Keratinocyte (primary cell): ENCODE data around the gene LARP4. TPM values are rescaled to one million over a fixed set of nuclear protein-coding genes. Genes with fewer than 3 reads are reported as not detected.
A peak's percentile ranks its signal among the peaks of the same experiment; 100 is the strongest.

Source experiments
- DNase-seq: peaks from one replicate; pipeline ENCODE4 v3.0.0-alpha.2; 2011; ENCODE audit warnings: low read depth, missing footprints, low spot score
- FAIRE-seq: peaks from 2 replicates; lab custom pipeline; 2011; peaks lifted over from hg19 to GRCh38; lab: Jason Lieb, UNC
- H2AFZ ChIP-seq: 2 replicates; pipeline ENCODE4 v1.6.0; 2012; ENCODE audit warnings: low read length, control low read depth, inconsistent platforms; ENCODE audit not compliant: control insufficient read depth
- H3K27ac ChIP-seq: 2 replicates; pipeline ENCODE4 v1.5.1; 2011; ENCODE audit warnings: low read length; ENCODE audit not compliant: control insufficient read depth, insufficient read depth
- H3K27me3 ChIP-seq: 3 replicates; pipeline ENCODE4 v1.6.0; 2011; ENCODE audit warnings: low read length; ENCODE audit not compliant: control insufficient read depth, insufficient read depth; ENCODE audit errors: extremely low read depth
- H3K36me3 ChIP-seq, 2 experiments: 2 replicates in 1 of 2; 3 replicates in 1 of 2; pipeline ENCODE4 v1.5.1; 2011; ENCODE audit warnings: low read length in 2 of 2, mild to moderate bottlenecking in 1 of 2; ENCODE audit not compliant: control insufficient read depth in 2 of 2, insufficient read depth in 2 of 2; ENCODE audit errors: extremely low read depth in 1 of 2
- H3K4me1 ChIP-seq: 3 replicates; pipeline ENCODE4 v1.5.1; 2011; ENCODE audit warnings: low read length; ENCODE audit not compliant: control insufficient read depth, insufficient read depth; ENCODE audit errors: extremely low read depth
- H3K4me2 ChIP-seq: 3 replicates; pipeline ENCODE4 v1.6.0; 2011; ENCODE audit warnings: low read depth, low read length; ENCODE audit not compliant: control insufficient read depth, insufficient read depth; ENCODE audit errors: extremely low read depth
- H3K4me3 ChIP-seq, 3 experiments: fragments of 200-600 bp in 1 of 3; sonication (generic) in 1 of 3; 2 replicates in 2 of 3; 3 replicates in 1 of 3; pipeline ENCODE4 v1.5.1; 2011 to 2016; ENCODE audit warnings: low read length in 3 of 3, mild to moderate bottlenecking in 3 of 3, control low read depth in 2 of 3, inconsistent platforms in 1 of 3, low read depth in 1 of 3, mixed read lengths in 1 of 3, mixed run types in 1 of 3, moderate library complexity in 1 of 3; ENCODE audit not compliant: control insufficient read depth in 2 of 3, insufficient read depth in 2 of 3; ENCODE audit errors: extremely low read depth in 1 of 3
- H3K79me2 ChIP-seq: 2 replicates; pipeline ENCODE4 v1.6.0; 2012; ENCODE audit warnings: low read length; ENCODE audit not compliant: control insufficient read depth, insufficient read depth
- H3K9ac ChIP-seq: 3 replicates; pipeline ENCODE4 v1.6.0; 2011; ENCODE audit warnings: low read length; ENCODE audit not compliant: control insufficient read depth, insufficient read depth; ENCODE audit errors: extremely low read depth
- H3K9me1 ChIP-seq: 3 replicates; pipeline ENCODE4 v1.6.0; 2011; ENCODE audit warnings: low read length; ENCODE audit not compliant: control insufficient read depth, insufficient read depth; ENCODE audit errors: extremely low read depth
- H3K9me3 ChIP-seq: 2 replicates; pipeline ENCODE4 v1.5.1; 2012; ENCODE audit warnings: low read depth, low read length; ENCODE audit not compliant: control insufficient read depth
- H4K20me1 ChIP-seq: 3 replicates; pipeline ENCODE4 v1.6.0; 2011; ENCODE audit warnings: low read length; ENCODE audit not compliant: control insufficient read depth, insufficient read depth; ENCODE audit errors: extremely low read depth
- EZH2 ChIP-seq: IDR thresholded peaks from one replicate; pipeline ENCODE4 v1.6.1; 2012; ENCODE audit warnings: inconsistent platforms, mild to moderate bottlenecking, low read length, moderate library complexity
- dilution Hi-C: fragments of 300-500 bp; cut with MboI; formaldehyde crosslinking; loops from one replicate; pipeline ENCODE4 v1.7.0; 2020; ENCODE audit warnings: low sequenced_read_pairs; ENCODE audit not compliant: extremely low pct_ligation_motif_present
- polyA plus RNA-seq, 5 experiments: library from polyadenylated mRNA; depleted of rRNA in 3 of 5; stranded (reverse) in 3 of 5; stranded (forward) in 1 of 5; unstranded in 1 of 5; fragments of >200 nt; gene quantifications; 1 replicate in 1 of 5; 2 replicates in 3 of 5; 3 replicates in 1 of 5; pipeline versions ENCODE4 v1.2.1 to v1.2.3, GENCODE V29; 2011 to 2012; ENCODE audit warnings: missing spikeins in 2 of 5, low read depth in 1 of 5, low replicate concordance in 1 of 5
- TF ChIP-seq, protein P1 (sequence below), 3 experiments: IDR thresholded peaks in 1 of 3; conservative IDR thresholded peaks in 1 of 3; optimal IDR thresholded peaks in 1 of 3; 2 replicates in 2 of 3; 3 replicates in 1 of 3; pipeline versions ENCODE3 to v1.5.1; 2011; ENCODE audit warnings: low read length in 3 of 3, mild to moderate bottlenecking in 3 of 3, moderate library complexity in 2 of 3, control low read depth in 1 of 3, inconsistent platforms in 1 of 3; ENCODE audit not compliant: insufficient read depth in 2 of 3; ENCODE audit errors: extremely low read depth in 1 of 3

Gene LARP4
- polyA plus RNA-seq, 1 donor (not counting 4 experiments of a cell fraction or from before 2014, with no cell fraction given), result 33.2 TPM

DNA sequence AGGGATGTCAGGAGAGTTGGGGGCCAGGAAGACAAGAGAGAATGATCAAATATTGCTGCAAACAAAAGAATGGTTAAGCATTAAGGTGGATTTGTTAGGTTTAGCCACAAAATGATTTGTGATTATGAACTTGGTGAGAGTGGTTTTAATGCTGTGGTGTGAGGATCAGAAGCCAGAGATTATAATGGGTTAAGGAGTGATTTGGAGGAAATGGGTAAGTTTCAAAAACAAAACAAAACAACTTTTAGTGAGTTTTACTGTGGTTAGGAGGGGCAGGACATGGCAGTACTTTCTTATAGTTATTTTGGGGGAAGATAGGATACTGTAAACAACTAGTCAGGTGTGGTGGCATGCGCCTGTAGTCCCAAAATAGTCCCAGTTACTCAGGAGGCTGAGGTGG, 128.1 kb downstream of the LARP4 start:
- no peaks in the 10 kb centered on the region for H3K27me3 ChIP-seq
- no peak overlapping the region for H3K4me2 ChIP-seq
- H3K4me1 ChIP-seq, result peaks cover 26% of the 10 kb centered on the region
- DNase-seq (no peak), FAIRE-seq (no peak)
- no peaks in the 10 kb centered on the region for H3K9me1 ChIP-seq
- no peak overlapping the region for H3K27ac ChIP-seq
- H3K36me3 ChIP-seq, result peaks cover 10 to 22% of the 10 kb centered on the region in 2 experiments
- H3K79me2 ChIP-seq, result peaks cover 64% of the 10 kb centered on the region
- H3K9me3 ChIP-seq, result peaks cover 2% of the 10 kb centered on the region
- no peak overlapping the region for H3K9ac ChIP-seq
- no peak for TF ChIP-seq EZH2
- TF ChIP-seq, protein P1, sequence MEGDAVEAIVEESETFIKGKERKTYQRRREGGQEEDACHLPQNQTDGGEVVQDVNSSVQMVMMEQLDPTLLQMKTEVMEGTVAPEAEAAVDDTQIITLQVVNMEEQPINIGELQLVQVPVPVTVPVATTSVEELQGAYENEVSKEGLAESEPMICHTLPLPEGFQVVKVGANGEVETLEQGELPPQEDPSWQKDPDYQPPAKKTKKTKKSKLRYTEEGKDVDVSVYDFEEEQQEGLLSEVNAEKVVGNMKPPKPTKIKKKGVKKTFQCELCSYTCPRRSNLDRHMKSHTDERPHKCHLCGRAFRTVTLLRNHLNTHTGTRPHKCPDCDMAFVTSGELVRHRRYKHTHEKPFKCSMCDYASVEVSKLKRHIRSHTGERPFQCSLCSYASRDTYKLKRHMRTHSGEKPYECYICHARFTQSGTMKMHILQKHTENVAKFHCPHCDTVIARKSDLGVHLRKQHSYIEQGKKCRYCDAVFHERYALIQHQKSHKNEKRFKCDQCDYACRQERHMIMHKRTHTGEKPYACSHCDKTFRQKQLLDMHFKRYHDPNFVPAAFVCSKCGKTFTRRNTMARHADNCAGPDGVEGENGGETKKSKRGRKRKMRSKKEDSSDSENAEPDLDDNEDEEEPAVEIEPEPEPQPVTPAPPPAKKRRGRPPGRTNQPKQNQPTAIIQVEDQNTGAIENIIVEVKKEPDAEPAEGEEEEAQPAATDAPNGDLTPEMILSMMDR (optimal IDR thresholded peaks at IDR 0.05 in 1 of 3, IDR thresholded peaks at IDR 0.05 in 1 of 3, conservative IDR thresholded peaks at IDR 0.05 in 1 of 3; ENCODE audit: extremely low read depth in 1 of 3, insufficient read depth in 2 of 3, low read length in 3 of 3), result no peak
- no peaks in the 10 kb centered on the region for H4K20me1 ChIP-seq
- no peak overlapping the region for H3K4me3 ChIP-seq
- H2AFZ ChIP-seq, result no peak overlapping the region
- dilution Hi-C loops, result no loop called here

DNA sequence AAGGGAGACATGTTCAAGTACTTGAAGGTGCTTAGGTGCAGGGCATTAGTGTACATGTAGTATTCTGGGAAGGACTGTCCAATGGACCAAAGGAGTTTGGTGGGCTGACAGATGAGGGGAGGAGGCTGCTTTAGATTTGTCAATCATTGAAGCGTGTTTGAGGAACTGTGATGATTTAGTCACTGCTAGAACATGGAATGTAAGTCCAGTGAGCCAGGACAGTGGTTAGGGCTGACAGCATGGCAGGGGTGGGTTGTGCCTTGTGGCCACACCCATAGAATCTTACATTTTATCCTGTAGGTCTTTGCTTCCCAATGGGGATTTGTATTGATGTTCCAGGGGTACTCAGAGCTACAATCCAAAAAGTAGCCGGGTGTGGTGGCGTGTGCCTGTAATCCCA, 128.7 kb downstream of the LARP4 start:
- no peak overlapping the region for H2AFZ ChIP-seq
- peaks cover 62% of the 10 kb centered on the region for H3K79me2 ChIP-seq
- dilution Hi-C loops, result no loop called here
- no peak overlapping the region for H3K9ac ChIP-seq
- H3K27ac ChIP-seq, result peak overlapping the region; percentile 5
- no peak overlapping the region for H3K4me3 ChIP-seq
- TF ChIP-seq, protein P1 (optimal IDR thresholded peaks at IDR 0.05 in 1 of 3, IDR thresholded peaks at IDR 0.05 in 1 of 3, conservative IDR thresholded peaks at IDR 0.05 in 1 of 3; ENCODE audit: extremely low read depth in 1 of 3, insufficient read depth in 2 of 3, low read length in 3 of 3), result no peak
- no peak for TF ChIP-seq EZH2
- H3K9me3 ChIP-seq, result peaks cover 2% of the 10 kb centered on the region
- no peaks in the 10 kb centered on the region for H3K27me3 ChIP-seq
- H3K9me1 ChIP-seq, result no peaks in the 10 kb centered on the region
- H4K20me1 ChIP-seq, result no peaks in the 10 kb centered on the region
- FAIRE-seq (no peak), DNase-seq (no peak)
- no peak overlapping the region for H3K4me2 ChIP-seq
- H3K4me1 ChIP-seq, result peaks cover 31% of the 10 kb centered on the region
- H3K36me3 ChIP-seq, result peaks cover 10 to 18% of the 10 kb centered on the region in 2 experiments

Other genes with a start within 250 kb of the LARP4 start
- gene CERS5, start 233.5 kb upstream of the LARP4 start, polyA plus RNA-seq, result 50.6 to 72.3 TPM (median 61.4 TPM) in 3 replicates
- 449 to 510 TPM (median 483 TPM) in 3 replicates for gene LIMA1, start 117.4 kb upstream of the LARP4 start, polyA plus RNA-seq
- not detected in 3 replicates for gene FAM186A, start 4.3 kb upstream of the LARP4 start, polyA plus RNA-seq
- gene DIP2B, start 104.1 kb downstream of the LARP4 start, polyA plus RNA-seq, result 29.7 to 30.2 TPM (median 30.2 TPM) in 3 replicates